ENCODE measurements around the gene ICOS.

- TF ChIP-seq CTCF (IDR thresholded peaks at IDR 0.05) (no peak), EP300 (IDR thresholded peaks at IDR 0.05) (no peak), POLR2A (IDR thresholded peaks at IDR 0.05) (no peak)
Measured at GRCh38 chr2:204004912-204005311, 68.3 kb downstream of the ICOS start.

All from ovary (tissue), 3 donors.